K562 (cell line): Measurements from ENCODE around the gene PHACTR3.
A peak's percentile ranks its signal among the peaks of the same experiment; 100 is the strongest.

ENCODE experiments used
- ATF1 ChIP-seq, 2 experiments: fragments of 450-650 bp in 1 of 2; IDR thresholded peaks; 2 replicates each; pipeline ENCODE4 v1.6.1; 2016; ENCODE audit warnings: missing compliant biosample characterization in 1 of 2, missing genetic modification characterization in 1 of 2
- EZH2 ChIP-seq: IDR thresholded peaks from 2 replicates; pipeline ENCODE4 v1.6.1; 2012; ENCODE audit warnings: low read depth, mild to moderate bottlenecking, inconsistent platforms, low read length, borderline replicate concordance
- FOXK2 ChIP-seq, 2 experiments: fragments of 450-650 bp; IDR thresholded peaks in 1 of 2; conservative IDR thresholded peaks in 1 of 2; 2 replicates each; pipeline ENCODE4 v1.6.1; 2016; ENCODE audit warnings: low read depth in 2 of 2, mild to moderate bottlenecking in 1 of 2
- NFRKB ChIP-seq: fragments of 450-650 bp; IDR thresholded peaks from 2 replicates; pipeline ENCODE4 v1.6.1; 2016; ENCODE audit warnings: low read depth
- POLR2A ChIP-seq: fragments of 450-650 bp; conservative IDR thresholded peaks from 2 replicates; pipeline ENCODE4 v1.6.1; 2016
- SMC3 ChIP-seq: conservative IDR thresholded peaks from 2 replicates; pipeline ENCODE4 v1.6.1; 2011; ENCODE audit warnings: low read depth, low read length, improper control_type of control experiment; ENCODE audit not compliant: insufficient read depth
- TBL1XR1 ChIP-seq, 2 experiments: IDR thresholded peaks; 2 replicates each; pipeline ENCODE4 v1.6.1; 2012; ENCODE audit warnings: improper control_type of control experiment in 2 of 2, low read length in 2 of 2, mild to moderate bottlenecking in 1 of 2
- TCF7 ChIP-seq: sonication (generic); IDR thresholded peaks from 2 replicates; pipeline ENCODE4 v1.6.1; 2016; ENCODE audit warnings: antibody characterized with exemption, borderline replicate concordance
- ZFP36 ChIP-seq: fragments of 150-350 bp; IDR thresholded peaks from 2 replicates; pipeline ENCODE4 v1.6.1; 2018; ENCODE audit warnings: low read length, low read depth; ENCODE audit not compliant: partially characterized antibody
- ZKSCAN1 ChIP-seq: fragments of 150-350 bp; IDR thresholded peaks from 2 replicates; pipeline ENCODE4 v1.6.1; 2016; ENCODE audit warnings: low read depth, low read length
- TF ChIP-seq, protein P1 (sequence below), 3 experiments: IDR thresholded peaks in 2 of 3; conservative IDR thresholded peaks in 1 of 3; 2 replicates each; pipeline ENCODE4 v1.5.1; 2011 to 2012; ENCODE audit warnings: low read length in 3 of 3, mild to moderate bottlenecking in 3 of 3, control low read depth in 2 of 3, improper control_type of control experiment in 1 of 3, inconsistent platforms in 1 of 3, low read depth in 1 of 3, mixed read lengths in 1 of 3, moderate library complexity in 1 of 3; ENCODE audit not compliant: insufficient read depth in 2 of 3
- TF ChIP-seq, protein P2 (sequence below), 2 experiments: IDR thresholded peaks; 2 replicates each; pipeline ENCODE4 v1.6.1; 2011; ENCODE audit warnings: borderline replicate concordance in 1 of 2, control low read depth in 1 of 2, low read depth in 1 of 2, low read length in 1 of 2, mild to moderate bottlenecking in 1 of 2, mixed read lengths in 1 of 2, moderate library complexity in 1 of 2; ENCODE audit not compliant: insufficient read depth in 1 of 2, insufficient read length in 1 of 2, poor library complexity in 1 of 2, severe bottlenecking in 1 of 2; ENCODE audit errors: extremely low read depth in 1 of 2
- TF ChIP-seq, protein P3 (sequence below): sonication (generic); formaldehyde crosslinking; IDR thresholded peaks from 2 replicates; pipeline ENCODE4 v1.9.0; 2022; ENCODE audit warnings: mild to moderate bottlenecking, missing genetic modification reagents

DNA sequence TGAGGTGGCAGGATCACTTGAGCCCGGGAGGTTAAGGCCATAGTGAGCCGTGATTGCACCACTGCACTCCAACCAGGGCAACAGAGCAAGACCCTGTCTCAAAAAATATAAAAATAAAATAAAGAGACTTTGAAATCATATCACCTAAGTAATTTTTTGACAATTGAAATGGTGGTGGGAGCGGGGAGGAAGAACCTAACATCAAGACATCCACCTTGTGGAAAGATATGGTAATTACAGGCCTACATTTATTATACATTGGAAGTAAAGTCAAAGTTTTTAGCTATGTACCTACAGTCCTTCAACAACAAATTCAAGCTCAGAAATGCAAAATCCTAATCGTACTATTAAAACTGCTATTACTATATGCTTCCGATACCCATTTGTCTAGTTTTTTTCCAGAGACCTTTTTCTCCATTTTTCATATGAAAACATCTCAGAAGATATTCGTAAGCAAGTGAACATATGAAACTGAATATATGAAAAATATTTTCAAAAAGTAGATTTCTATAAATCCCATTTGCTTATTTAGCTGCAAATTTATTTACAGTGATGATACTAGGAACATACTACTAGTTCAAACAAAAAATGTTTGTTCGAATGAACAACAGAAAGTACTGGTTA, 245.8 kb downstream of the PHACTR3 start:
- TF ChIP-seq ATF1 (CRISPR knock-in tag; IDR thresholded peaks at IDR 0.05) (no peak), ATF1 (tag; IDR thresholded peaks at IDR 0.05) (no peak), ZFP36 (no peak), POLR2A (no peak), NFRKB (no peak), TBL1XR1 (IDR thresholded peaks at IDR 0.05; ENCODE audit: low read length in 2 of 2) (no peak), TCF7 (no peak), SMC3 (no peak), ZKSCAN1 (no peak), EZH2 (no peak), FOXK2 (conservative IDR thresholded peaks at IDR 0.05 in 1 of 2, IDR thresholded peaks at IDR 0.05 in 1 of 2; ENCODE audit: low read depth in 2 of 2) (no peak)
- TF ChIP-seq, protein P1, sequence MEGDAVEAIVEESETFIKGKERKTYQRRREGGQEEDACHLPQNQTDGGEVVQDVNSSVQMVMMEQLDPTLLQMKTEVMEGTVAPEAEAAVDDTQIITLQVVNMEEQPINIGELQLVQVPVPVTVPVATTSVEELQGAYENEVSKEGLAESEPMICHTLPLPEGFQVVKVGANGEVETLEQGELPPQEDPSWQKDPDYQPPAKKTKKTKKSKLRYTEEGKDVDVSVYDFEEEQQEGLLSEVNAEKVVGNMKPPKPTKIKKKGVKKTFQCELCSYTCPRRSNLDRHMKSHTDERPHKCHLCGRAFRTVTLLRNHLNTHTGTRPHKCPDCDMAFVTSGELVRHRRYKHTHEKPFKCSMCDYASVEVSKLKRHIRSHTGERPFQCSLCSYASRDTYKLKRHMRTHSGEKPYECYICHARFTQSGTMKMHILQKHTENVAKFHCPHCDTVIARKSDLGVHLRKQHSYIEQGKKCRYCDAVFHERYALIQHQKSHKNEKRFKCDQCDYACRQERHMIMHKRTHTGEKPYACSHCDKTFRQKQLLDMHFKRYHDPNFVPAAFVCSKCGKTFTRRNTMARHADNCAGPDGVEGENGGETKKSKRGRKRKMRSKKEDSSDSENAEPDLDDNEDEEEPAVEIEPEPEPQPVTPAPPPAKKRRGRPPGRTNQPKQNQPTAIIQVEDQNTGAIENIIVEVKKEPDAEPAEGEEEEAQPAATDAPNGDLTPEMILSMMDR (IDR thresholded peaks at IDR 0.05 in 2 of 3, conservative IDR thresholded peaks at IDR 0.05 in 1 of 3; ENCODE audit: insufficient read depth in 2 of 3, low read depth in 1 of 3, low read length in 3 of 3) = peak; percentile 24 to 61 (median 46); a peak in 4 of 6 replicates
- TF ChIP-seq, protein P2, sequence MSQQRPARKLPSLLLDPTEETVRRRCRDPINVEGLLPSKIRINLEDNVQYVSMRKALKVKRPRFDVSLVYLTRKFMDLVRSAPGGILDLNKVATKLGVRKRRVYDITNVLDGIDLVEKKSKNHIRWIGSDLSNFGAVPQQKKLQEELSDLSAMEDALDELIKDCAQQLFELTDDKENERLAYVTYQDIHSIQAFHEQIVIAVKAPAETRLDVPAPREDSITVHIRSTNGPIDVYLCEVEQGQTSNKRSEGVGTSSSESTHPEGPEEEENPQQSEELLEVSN (IDR thresholded peaks at IDR 0.05; ENCODE audit: borderline replicate concordance in 1 of 2, extremely low read depth in 1 of 2, insufficient read depth in 1 of 2, insufficient read length in 1 of 2, low read depth in 1 of 2, low read length in 1 of 2, poor library complexity in 1 of 2, severe bottlenecking in 1 of 2) = no peak
- TF ChIP-seq, protein P3, sequence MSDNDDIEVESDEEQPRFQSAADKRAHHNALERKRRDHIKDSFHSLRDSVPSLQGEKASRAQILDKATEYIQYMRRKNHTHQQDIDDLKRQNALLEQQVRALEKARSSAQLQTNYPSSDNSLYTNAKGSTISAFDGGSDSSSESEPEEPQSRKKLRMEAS (CRISPR knock-in tag) = no peak
